ENCODE data around the gene INAFM1.
"Not testable (repeated sequence)": the region's sequence is repeated elsewhere in the genome, so short reads cannot be mapped to it uniquely, and the experiment has no call there.

INAFM1 gene

DNA sequence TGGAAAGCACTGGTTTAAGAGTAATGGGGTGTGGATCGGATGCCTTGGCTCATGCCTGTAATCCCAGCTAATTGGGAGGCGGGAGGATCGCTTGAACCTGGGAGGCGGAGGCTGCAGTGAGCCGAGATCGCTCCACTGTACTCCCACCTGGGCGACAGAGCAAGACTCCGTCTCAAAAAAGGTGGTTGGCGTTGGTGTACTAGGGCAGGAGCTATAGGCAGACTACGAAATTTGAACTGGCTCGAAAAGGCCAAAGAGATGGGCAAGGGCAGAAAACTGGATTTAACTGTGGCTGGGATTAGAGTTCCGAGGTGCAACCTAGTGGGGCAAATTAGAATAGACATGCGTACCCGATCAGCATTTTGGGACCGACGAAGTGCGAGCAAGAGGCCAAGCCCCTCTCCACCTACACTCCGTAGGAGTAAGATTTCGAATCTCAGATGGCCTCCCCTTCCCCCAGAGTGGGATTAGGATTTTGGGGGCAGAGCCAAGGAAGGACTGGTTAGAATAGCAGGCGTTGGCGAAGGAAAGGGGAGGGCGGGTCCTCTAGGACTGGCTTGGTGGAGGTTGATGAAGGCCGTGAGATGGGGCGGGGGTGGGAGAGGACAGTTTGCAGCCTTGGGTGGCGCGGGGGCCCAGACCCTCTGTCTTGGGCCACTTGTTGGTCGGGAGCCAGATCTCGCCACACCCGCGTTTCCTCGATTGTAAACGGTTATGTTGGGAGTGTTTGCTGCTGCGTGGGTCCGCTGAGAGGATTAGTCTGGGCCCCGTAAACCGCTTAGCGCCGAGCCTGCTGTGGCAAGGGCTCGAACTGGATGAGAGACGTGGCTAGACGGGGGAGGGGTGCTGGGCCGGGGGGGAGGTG lies 2.0 kb upstream of the INAFM1 start:
- TF ChIP-seq, protein P1, sequence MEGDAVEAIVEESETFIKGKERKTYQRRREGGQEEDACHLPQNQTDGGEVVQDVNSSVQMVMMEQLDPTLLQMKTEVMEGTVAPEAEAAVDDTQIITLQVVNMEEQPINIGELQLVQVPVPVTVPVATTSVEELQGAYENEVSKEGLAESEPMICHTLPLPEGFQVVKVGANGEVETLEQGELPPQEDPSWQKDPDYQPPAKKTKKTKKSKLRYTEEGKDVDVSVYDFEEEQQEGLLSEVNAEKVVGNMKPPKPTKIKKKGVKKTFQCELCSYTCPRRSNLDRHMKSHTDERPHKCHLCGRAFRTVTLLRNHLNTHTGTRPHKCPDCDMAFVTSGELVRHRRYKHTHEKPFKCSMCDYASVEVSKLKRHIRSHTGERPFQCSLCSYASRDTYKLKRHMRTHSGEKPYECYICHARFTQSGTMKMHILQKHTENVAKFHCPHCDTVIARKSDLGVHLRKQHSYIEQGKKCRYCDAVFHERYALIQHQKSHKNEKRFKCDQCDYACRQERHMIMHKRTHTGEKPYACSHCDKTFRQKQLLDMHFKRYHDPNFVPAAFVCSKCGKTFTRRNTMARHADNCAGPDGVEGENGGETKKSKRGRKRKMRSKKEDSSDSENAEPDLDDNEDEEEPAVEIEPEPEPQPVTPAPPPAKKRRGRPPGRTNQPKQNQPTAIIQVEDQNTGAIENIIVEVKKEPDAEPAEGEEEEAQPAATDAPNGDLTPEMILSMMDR (IDR thresholded peaks at IDR 0.05; ENCODE audit: low read depth, low read length): no peak
- peak overlapping the region; percentile 95 for H3K27ac ChIP-seq

GRCh38 chr19:47273313-47274070 lies 1.2 kb upstream of the INAFM1 start:
- peak; percentile 96 for DNase-seq
- TF ChIP-seq, protein P1 (IDR thresholded peaks at IDR 0.05; ENCODE audit: low read depth, low read length): no peak

More for the DNA sequence above, 2.0 kb upstream of the INAFM1 start:
- peak overlapping the region; percentile 94 for H3K4me3 ChIP-seq (ENCODE audit: low read depth, low read length)
- peak; percentile 98 for DNase-seq
- no peaks in the 10 kb centered on the region for H3K9me3 ChIP-seq (ENCODE audit: severe bottlenecking)
- no peaks in the 10 kb centered on the region for H3K27me3 ChIP-seq (ENCODE audit: insufficient read depth, low read depth, severe bottlenecking)
- peaks cover 42% of the 10 kb centered on the region for H3K36me3 ChIP-seq

GRCh38 chr19:47274891-47275761 lies 441 bp downstream of the INAFM1 start:
- TF ChIP-seq, protein P1 (IDR thresholded peaks at IDR 0.05; ENCODE audit: low read depth, low read length): no peak
- no peaks in the 10 kb centered on the region for H3K27me3 ChIP-seq (ENCODE audit: insufficient read depth, low read depth, severe bottlenecking)
- no peaks in the 10 kb centered on the region for H3K9me3 ChIP-seq (ENCODE audit: severe bottlenecking)
- DNase-seq: peak; percentile 33
- H3K27ac ChIP-seq: peak overlapping the region; percentile 22
- H3K4me3 ChIP-seq (ENCODE audit: low read depth, low read length): peak overlapping the region; percentile 37
- peaks cover 33% of the 10 kb centered on the region for H3K36me3 ChIP-seq

More at GRCh38 chr19:47273313-47274070, 1.2 kb upstream of the INAFM1 start:
- Histone ChIP-seq H3K36me3 (peaks cover 35% of the 10 kb centered on the region), H3K27me3 (ENCODE audit: insufficient read depth, low read depth, severe bottlenecking) (no peaks in the 10 kb centered on the region), H3K9me3 (ENCODE audit: severe bottlenecking) (no peaks in the 10 kb centered on the region), H3K27ac (peak overlapping the region; percentile 95), H3K4me3 (ENCODE audit: low read depth, low read length) (peak overlapping the region; percentile 94)

GRCh38 chr19:47275791-47276461 lies 1.2 kb downstream of the INAFM1 start:
- Histone ChIP-seq H3K9me3 (ENCODE audit: severe bottlenecking) (no peaks in the 10 kb centered on the region), H3K36me3 (peaks cover 31% of the 10 kb centered on the region), H3K27ac (no peak overlapping the region), H3K4me3 (ENCODE audit: low read depth, low read length) (no peak overlapping the region), H3K27me3 (ENCODE audit: insufficient read depth, low read depth, severe bottlenecking) (no peaks in the 10 kb centered on the region)
- TF ChIP-seq, protein P1 (IDR thresholded peaks at IDR 0.05; ENCODE audit: low read depth, low read length): no peak
- no peak for DNase-seq

DNA sequence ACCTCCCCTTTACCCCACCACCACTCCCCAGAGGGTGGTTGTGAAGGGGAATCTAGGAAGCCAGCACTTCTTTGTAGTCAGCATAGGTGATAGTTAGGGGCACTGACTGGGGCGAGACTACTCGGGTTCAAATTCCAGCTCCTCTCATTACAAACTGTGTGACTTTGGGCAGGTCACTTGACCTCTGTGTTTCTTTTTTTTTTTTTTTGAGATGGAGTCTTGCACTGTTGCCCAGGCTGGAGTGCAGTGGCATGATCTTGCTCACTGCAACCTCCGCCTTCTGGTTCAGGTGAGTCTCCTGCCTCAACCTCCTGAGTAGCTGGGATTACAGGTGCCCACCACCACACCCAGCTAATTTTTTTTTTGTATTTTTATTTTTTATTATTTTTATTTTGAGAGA lies 1.8 kb downstream of the INAFM1 start:
- DNase-seq; H3K27ac ChIP-seq; H3K27me3 ChIP-seq (ENCODE audit: insufficient read depth, low read depth, severe bottlenecking); H3K4me3 ChIP-seq (ENCODE audit: low read depth, low read length); H3K9me3 ChIP-seq (ENCODE audit: severe bottlenecking): not testable (repeated sequence)
- peaks cover 25% of the 10 kb centered on the region for H3K36me3 ChIP-seq

Data from WERI-Rb-1 (cell line).